Measurements from ENCODE around the gene ASPG.

Gene ASPG

DNA sequence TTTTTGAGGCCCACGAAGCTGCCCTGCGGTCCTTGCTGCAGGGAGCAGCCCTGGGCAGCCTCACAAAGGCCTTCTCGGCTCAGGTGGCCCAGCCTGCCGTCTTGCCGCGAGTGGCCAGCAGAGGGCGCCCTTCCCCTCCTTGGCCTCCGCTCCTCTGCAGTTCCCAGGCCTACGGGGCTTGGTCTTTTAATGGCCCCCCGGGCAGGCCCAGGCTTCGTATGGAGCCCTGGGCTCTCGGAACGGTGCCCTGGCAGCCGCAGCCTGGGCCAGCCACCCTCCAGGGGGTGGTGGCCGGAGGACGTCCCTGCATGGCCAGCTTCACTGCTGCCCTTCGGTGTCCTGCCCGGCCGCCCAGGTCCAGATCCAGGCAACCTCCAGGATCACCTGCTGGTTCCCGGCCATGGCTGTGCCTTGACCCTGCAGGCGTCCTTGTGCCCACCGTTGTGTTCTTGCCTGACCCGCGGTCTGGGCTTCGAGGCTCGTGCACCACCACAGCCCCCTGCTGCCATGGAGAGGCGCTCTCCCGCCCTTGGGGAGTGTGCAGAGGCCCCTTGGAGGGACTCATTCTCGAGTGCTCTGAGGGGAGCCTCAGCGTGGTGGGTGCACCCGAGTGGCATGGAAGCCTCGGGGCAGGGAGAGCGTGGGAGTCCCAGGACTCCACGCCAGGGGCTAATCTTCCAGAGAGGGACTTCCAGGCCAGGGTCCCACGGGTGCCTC, 9.4 kb downstream of the ASPG start:
- no peak for DNase-seq

DNA sequence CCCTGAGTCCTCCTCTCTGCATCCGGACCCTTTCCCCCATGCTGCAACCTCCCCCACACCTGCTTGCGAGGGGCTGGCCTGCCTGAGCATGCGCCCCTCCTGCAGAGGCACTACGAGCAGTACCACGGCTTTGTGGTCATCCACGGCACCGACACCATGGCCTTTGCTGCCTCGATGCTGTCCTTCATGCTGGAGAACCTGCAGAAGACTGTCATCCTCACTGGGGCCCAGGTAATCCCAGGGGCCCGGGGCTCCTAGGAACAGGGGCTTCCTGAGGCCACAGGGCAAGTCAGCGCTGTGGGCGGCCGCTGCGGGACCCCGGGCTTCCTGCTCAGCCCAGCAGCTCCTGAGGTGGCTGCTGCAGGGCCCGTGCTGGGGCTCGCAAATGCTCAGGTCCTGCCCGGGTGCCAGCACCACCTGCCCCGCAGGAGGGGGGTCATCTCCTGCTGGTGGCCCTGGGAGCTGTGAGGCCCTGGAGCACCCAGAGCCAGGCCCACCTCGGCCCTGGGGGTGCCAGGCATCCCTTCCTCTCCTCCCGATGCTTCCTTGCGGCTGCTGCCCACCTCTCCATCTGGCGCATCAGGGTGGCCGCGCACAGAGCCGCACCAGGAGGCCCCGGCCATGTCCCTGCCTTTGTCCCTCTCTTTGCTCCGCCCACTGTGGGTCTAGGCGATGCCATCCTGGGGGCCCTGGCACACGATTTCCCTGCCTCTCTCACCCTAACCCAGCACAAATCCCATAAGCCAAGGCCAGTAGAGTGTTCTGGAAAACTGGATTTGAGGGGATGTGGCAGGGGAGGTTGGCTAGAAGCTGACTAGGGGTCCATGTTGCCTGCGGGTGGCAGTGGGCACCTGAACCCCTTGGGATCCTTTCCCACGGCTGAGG, 10.2 kb downstream of the ASPG start:
- no peak for DNase-seq

DNA sequence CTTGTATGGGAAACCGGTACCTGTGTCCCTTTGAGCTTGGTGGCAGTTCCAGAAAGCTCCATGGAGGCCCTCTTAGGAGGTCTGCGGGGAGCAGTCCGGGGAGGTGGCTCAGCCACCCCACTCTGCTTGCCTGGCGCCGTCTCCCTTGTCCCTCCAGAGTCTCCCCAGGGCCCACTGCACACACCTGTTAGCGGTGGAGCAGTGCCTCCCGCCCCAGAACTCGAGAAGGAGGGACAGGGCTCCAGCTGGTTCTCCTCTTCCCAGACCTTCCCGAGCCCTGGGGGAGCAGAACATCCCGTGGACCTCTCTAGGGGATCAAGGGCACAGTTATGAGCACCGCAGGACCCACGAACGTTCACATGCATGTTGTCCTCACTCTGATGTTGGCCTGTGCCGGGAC, 10.8 kb downstream of the ASPG start:
- no peak for DNase-seq

- DNase-seq: no peak
Observed at GRCh38 chr14:104096751-104097700, 11.5 kb downstream of the ASPG start.

DNA sequence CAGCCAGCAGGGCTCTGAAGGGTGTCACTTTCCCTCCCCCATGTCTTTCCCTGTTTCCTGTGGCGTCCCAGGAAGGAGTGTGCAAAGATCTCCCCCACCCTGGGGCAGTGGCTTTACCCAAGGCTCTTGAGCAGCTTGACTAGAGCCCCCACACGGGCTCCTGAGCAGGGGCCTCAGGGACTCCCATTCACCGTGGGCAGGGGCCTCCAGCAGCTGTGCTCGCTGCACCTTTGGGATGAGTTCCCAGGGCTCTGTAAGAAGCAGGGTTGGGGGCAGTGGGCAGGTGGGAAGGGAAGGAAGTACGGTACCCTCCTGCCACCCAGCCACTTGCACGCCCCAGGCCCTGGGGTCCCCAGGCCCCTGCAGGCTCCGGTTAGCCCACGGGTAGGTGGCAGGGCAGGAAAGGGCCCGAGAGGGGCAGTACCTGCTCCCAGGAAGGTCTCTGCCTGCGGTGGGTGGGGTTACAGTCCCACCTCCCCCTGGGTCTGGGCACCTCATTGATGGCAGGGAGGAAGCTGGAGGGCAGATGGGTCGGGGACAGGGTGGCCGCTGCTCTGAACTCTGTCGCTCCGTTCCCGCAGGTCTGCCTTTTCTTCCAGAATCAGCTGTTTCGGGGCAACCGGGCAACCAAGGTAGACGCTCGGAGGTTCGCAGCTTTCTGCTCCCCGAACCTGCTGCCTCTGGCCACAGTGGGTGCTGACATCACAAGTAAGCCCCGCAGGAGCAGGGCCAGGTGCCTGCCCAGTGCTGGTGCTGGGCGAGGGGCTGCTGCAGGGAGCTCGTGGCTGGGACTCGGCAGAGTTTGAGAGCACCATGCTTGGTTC, 13.0 kb downstream of the ASPG start:
- DNase-seq: no peak

DNA sequence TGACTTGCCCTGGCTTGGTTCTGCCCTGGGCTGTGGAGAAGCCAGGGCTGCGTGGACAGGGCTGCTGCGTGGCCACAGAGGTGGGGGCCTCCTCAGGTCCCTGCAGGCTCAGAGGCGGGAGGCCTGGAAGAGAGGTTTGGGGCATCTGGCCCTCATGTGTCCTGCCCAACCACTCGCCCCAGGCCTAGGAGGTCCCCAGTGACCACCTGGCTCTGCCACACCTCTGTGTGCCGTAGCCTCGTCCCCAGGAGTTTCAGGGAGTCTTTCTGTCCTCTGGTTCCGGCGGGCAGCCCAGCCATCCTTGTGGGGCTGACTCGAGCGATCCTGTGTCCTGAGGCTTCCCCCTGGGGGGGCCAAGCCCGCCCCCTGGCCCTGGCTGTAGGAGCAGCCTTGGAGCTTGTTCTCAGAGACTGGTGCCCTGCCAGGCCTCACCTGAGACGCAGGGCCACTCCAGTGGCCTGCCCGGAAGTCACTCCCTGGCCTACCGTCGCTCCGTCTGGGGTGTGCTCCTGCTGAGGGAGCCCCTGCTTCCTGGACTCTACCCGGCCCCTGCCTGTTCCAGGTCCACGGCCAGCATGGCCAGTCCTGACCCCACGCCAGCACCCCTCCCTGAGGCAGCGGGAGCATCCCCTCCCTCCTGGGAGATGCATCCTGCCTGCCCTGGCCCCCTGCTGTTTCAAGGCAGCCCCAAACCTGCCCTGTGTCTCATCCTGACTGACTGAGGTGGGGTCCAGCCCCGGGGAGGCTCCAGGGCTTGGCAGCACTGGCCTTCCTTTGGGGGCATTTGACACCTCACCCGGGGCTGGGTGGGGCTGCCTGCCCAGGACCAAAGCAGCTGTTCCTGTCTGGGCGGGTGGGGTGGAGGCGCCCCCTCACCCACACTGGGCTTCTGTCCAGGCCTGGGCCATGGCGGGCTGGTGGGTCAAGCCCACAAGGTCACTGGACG, 13.9 kb downstream of the ASPG start:
- no peak for DNase-seq

- DNase-seq: no peak
Observed at GRCh38 chr14:104100171-104101085, 14.9 kb downstream of the ASPG start.

DNA sequence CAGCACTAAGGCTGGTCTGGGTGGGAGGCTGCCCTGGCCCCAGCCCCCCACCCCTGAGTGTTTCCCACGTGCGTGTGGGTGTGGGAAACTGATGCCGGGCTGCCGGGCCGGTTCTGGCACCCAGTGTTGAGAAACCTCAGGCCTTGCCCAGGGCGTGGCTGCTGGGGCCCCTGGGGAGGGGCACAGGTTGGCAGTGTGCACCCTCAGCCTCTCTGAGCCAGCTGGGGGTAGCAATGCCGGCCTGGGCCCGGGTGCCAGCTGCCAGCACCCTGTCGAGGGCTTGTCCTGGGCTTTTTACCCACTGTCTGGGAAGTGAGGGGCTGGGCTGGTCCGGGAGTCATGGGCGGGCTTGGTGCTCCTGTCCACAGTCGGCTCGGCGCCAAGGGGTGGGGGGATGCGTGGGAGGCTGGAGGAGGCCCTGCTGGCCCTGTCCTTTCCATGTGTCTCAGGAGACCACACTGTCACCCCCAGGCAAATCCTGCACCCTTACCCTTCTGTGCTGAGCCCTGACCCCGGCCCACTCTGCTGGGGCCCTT, 15.7 kb downstream of the ASPG start:
- DNase-seq: no peak

GRCh38 chr14:104101651-104102281, 16.3 kb downstream of the ASPG start:
- DNase-seq: no peak

GRCh38 chr14:104102282-104102914, 16.9 kb downstream of the ASPG start:
- DNase-seq: no peak

- no peak for DNase-seq
Observed at GRCh38 chr14:104103061-104103445, 17.6 kb downstream of the ASPG start.

- no peak for DNase-seq
Observed at GRCh38 chr14:104103446-104104075, 18.1 kb downstream of the ASPG start.

DNA sequence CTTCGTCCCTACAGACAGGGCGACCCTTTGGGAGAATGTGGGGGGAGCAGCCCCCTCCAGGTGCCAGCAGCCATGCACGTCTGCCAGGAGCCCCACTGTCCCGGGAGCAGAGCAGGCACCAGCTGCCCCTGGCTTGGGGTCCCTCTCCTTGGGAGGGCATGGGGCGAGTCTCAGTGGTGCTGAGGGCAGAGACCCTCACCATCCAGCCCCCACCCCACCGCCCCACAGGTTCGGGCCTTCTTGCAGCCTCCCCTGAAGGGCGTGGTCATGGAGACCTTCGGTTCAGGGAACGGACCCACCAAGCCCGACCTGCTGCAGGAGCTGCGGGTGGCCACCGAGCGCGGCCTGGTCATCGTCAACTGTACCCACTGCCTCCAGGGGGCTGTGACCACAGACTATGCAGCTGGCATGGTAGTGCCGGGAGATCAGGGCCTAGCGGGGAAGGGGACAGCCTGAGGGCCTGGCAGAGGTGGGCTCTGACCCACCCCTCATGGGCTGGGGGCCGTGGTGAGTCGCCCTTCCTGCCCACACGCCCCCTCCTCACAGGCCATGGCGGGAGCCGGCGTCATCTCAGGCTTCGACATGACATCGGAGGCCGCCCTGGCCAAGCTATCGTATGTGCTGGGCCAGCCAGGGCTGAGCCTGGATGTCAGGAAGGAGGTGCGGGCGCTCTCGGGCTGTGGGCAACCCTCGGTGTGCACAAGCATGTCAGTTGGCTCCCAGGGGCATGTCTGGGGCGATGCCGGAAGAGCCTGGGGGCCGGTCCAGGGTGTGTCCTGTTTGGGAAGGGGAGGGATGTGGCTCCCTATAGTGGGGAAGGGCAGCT, 18.8 kb downstream of the ASPG start:
- no peak for DNase-seq

GRCh38 chr14:104105071-104105821, 19.7 kb downstream of the ASPG start:
- no peak for DNase-seq

DNA sequence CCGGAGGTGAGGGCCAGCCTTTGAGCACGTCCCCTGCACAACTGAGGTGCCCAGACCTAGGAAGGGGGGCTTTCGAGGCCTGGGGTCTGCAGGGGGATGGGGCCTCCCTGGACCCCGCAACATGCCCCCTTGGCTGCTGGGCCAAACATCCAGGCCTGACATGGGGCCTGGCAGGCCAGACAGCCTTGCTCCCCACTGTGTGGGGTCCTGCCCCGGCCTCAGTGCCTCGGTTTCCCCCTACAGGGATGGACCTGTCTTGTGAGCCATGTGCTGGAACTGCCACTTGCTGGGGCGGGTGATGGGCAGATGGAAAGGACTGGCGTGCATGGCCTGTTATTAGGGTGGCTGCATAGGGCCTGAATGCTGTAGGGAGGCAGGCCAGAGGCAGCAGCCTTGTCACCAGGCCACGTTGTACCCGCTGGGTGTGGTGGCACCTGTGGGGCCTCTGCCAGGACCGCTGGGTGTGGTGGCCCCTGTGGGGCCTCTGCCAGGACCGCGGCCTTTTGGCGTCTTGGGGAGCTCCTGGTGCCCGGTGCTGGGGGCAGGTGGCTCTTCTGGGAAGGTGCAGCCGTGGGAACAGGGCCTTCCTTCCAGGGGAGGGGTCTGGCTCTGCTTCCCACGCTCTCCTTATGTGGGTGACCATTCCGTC, 20.4 kb downstream of the ASPG start:
- DNase-seq: no peak

GRCh38 chr14:104106471-104106991, 21.0 kb downstream of the ASPG start:
- no peak for DNase-seq
